Glutamatergic neuron (in vitro differentiated cells): ENCODE results near the gene NTM. TPM values are rescaled to one million over a fixed set of nuclear protein-coding genes. Genes with fewer than 3 reads are reported as not detected.

Source experiments
- DNase-seq: peaks from one replicate; pipeline ENCODE4 v3.0.0; 2022
- H3K27ac Mint-ChIP-seq: one replicate; pipeline ENCODE4 v1.8.0; 2020; ENCODE audit warnings: mild to moderate bottlenecking, mixed read lengths, inconsistent platforms; ENCODE audit not compliant: unreplicated experiment
- H3K27me3 Mint-ChIP-seq: one replicate; pipeline ENCODE4 v1.8.0; 2020; ENCODE audit warnings: mild to moderate bottlenecking, moderate library complexity, mixed read lengths, inconsistent platforms; ENCODE audit not compliant: unreplicated experiment
- H3K36me3 Mint-ChIP-seq: one replicate; pipeline ENCODE4 v1.8.0; 2020; ENCODE audit warnings: mild to moderate bottlenecking, mixed read lengths, inconsistent platforms; ENCODE audit not compliant: unreplicated experiment
- H3K4me1 Mint-ChIP-seq: one replicate; pipeline ENCODE4 v1.8.0; 2020; ENCODE audit warnings: mild to moderate bottlenecking, low read depth, mixed read lengths, inconsistent platforms; ENCODE audit not compliant: unreplicated experiment
- H3K4me3 Mint-ChIP-seq: one replicate; pipeline ENCODE4 v1.8.0; 2020; ENCODE audit warnings: mild to moderate bottlenecking, mixed read lengths, inconsistent platforms; ENCODE audit not compliant: unreplicated experiment
- H3K9me3 Mint-ChIP-seq: one replicate; pipeline ENCODE4 v1.8.0; 2020; ENCODE audit warnings: mild to moderate bottlenecking, moderate library complexity, mixed read lengths, inconsistent platforms; ENCODE audit not compliant: unreplicated experiment
- total RNA-seq: library from RNA; stranded (reverse); fragmentation: NEBNext Ultra II Directional; extraction: Animal tissue kit (Norgen Biotek cat#: 25700); gene quantifications from one replicate; pipeline ENCODE4 v1.2.1, GENCODE V29; 2021; ENCODE audit not compliant: unreplicated experiment
- TF ChIP-seq, protein P1 (sequence below): fragments of 200-600 bp; sonication (generic); IDR thresholded peaks from one replicate; pipeline ENCODE4 v1.5.0; 2021; ENCODE audit not compliant: partially characterized antibody, unreplicated experiment

NTM gene
- total RNA-seq, 1 donor from 2014 or later: 1.2 TPM

- Mint-ChIP-seq H3K27me3 (peaks cover 9% of the 10 kb centered on the region), H3K4me3 (no peak overlapping the region), H3K27ac (peak overlapping the region; percentile 15), H3K36me3 (no peaks in the 10 kb centered on the region), H3K4me1 (peaks cover 32% of the 10 kb centered on the region), H3K9me3 (peaks cover 10% of the 10 kb centered on the region)
- TF ChIP-seq, protein P1, sequence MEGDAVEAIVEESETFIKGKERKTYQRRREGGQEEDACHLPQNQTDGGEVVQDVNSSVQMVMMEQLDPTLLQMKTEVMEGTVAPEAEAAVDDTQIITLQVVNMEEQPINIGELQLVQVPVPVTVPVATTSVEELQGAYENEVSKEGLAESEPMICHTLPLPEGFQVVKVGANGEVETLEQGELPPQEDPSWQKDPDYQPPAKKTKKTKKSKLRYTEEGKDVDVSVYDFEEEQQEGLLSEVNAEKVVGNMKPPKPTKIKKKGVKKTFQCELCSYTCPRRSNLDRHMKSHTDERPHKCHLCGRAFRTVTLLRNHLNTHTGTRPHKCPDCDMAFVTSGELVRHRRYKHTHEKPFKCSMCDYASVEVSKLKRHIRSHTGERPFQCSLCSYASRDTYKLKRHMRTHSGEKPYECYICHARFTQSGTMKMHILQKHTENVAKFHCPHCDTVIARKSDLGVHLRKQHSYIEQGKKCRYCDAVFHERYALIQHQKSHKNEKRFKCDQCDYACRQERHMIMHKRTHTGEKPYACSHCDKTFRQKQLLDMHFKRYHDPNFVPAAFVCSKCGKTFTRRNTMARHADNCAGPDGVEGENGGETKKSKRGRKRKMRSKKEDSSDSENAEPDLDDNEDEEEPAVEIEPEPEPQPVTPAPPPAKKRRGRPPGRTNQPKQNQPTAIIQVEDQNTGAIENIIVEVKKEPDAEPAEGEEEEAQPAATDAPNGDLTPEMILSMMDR: peak; percentile 54
- peak; percentile 83 for DNase-seq
Observed at GRCh38 chr11:131867457-131868257, 497.2 kb downstream of the NTM start.

- no peaks in the 10 kb centered on the region for H3K36me3 Mint-ChIP-seq
Observed at GRCh38 chr11:131868629-131869507, 498.5 kb downstream of the NTM start.

GRCh38 chr11:131870305-131870704 is 499.9 kb downstream of the NTM start:
- peaks cover 4% of the 10 kb centered on the region for H3K27me3 Mint-ChIP-seq
- TF ChIP-seq, protein P1: no peak
- no peak overlapping the region for H3K27ac Mint-ChIP-seq
- H3K9me3 Mint-ChIP-seq: peaks cover 5% of the 10 kb centered on the region
- H3K4me1 Mint-ChIP-seq: peaks cover 18% of the 10 kb centered on the region
- H3K4me3 Mint-ChIP-seq: no peak overlapping the region
- H3K36me3 Mint-ChIP-seq: no peaks in the 10 kb centered on the region
- DNase-seq: no peak

More at GRCh38 chr11:131868629-131869507, 498.5 kb downstream of the NTM start:
- Mint-ChIP-seq H3K27ac (no peak overlapping the region), H3K27me3 (peaks cover 6% of the 10 kb centered on the region), H3K9me3 (peaks cover 7% of the 10 kb centered on the region), H3K4me3 (no peak overlapping the region), H3K4me1 (peaks cover 25% of the 10 kb centered on the region)
- TF ChIP-seq, protein P1: no peak
- DNase-seq: no peak

DNA sequence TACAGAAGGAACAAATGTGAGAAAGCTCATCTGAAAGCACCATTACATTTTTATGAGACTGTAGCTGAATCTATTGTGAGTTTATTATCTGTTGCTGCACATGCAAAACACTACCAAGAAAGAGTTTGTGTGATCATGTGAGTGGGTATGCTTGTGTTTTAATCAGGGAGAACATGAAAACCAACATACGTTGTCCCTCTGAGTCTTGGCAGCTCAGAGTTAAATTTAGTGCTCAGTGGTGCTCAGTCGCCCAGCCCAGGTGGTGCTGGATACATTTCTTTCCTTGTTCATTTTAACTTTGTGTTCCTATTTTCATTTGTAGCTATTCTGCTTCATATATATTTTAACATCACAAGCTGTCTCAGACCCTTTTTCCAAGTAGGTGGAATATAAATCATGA is 500.6 kb downstream of the NTM start:
- Mint-ChIP-seq H3K4me1 (peaks cover 15% of the 10 kb centered on the region), H3K4me3 (no peak overlapping the region), H3K36me3 (no peaks in the 10 kb centered on the region)

More for the DNA sequence above, 500.6 kb downstream of the NTM start:
- DNase-seq: no peak
- TF ChIP-seq, protein P1: no peak
- peaks cover 5% of the 10 kb centered on the region for H3K9me3 Mint-ChIP-seq
- peaks cover 4% of the 10 kb centered on the region for H3K27me3 Mint-ChIP-seq
- H3K27ac Mint-ChIP-seq: no peak overlapping the region
